ENCODE measurements around the gene ACBD4. TPM values are rescaled to one million over a fixed set of nuclear protein-coding genes. Genes with fewer than 3 reads are reported as not detected.

The ACBD4 gene
- total RNA-seq, 1 experiment from 2014 or later = 1.5 TPM

GRCh38 chr17:45104497-45104896, 31.0 kb upstream of the ACBD4 start:
- DNase-seq (ENCODE audit: low read depth) = no peak

- DNase-seq (ENCODE audit: low read depth) = no peak
Observed at GRCh38 chr17:45104907-45105624, 30.4 kb upstream of the ACBD4 start.

- DNase-seq (ENCODE audit: low read depth) = no peak
Observed at GRCh38 chr17:45106096-45106495, 29.4 kb upstream of the ACBD4 start.

GRCh38 chr17:45106582-45106981, 28.9 kb upstream of the ACBD4 start:
- DNase-seq (ENCODE audit: low read depth) = no peak

GRCh38 chr17:45107293-45108010, 28.0 kb upstream of the ACBD4 start:
- DNase-seq (ENCODE audit: low read depth) = no peak

- no peak for DNase-seq (ENCODE audit: low read depth)
Observed at GRCh38 chr17:45108051-45108450, 27.4 kb upstream of the ACBD4 start.

- peak; percentile 26 for DNase-seq (ENCODE audit: low read depth)
Observed at GRCh38 chr17:45108595-45109521, 26.6 kb upstream of the ACBD4 start.

- DNase-seq (ENCODE audit: low read depth) = no peak
Observed at GRCh38 chr17:45110676-45111611, 24.5 kb upstream of the ACBD4 start.

- no peak for DNase-seq (ENCODE audit: low read depth)
Observed at GRCh38 chr17:45111850-45112249, 23.6 kb upstream of the ACBD4 start.

- DNase-seq (ENCODE audit: low read depth) = no peak
Observed at GRCh38 chr17:45112559-45113423, 22.7 kb upstream of the ACBD4 start.

GRCh38 chr17:45113424-45113754, 22.1 kb upstream of the ACBD4 start:
- DNase-seq (ENCODE audit: low read depth) = no peak

GRCh38 chr17:45114117-45114932, 21.2 kb upstream of the ACBD4 start:
- DNase-seq (ENCODE audit: low read depth) = no peak

GRCh38 chr17:45115015-45115625, 20.4 kb upstream of the ACBD4 start:
- DNase-seq (ENCODE audit: low read depth) = no peak

- DNase-seq (ENCODE audit: low read depth) = no peak
Observed at GRCh38 chr17:45115871-45116270, 19.6 kb upstream of the ACBD4 start.

- no peak for DNase-seq (ENCODE audit: low read depth)
Observed at GRCh38 chr17:45116434-45117016, 19.0 kb upstream of the ACBD4 start.

- DNase-seq (ENCODE audit: low read depth) = no peak
Observed at GRCh38 chr17:45117334-45117733, 18.2 kb upstream of the ACBD4 start.

- no peak for DNase-seq (ENCODE audit: low read depth)
Observed at GRCh38 chr17:45117848-45118646, 17.4 kb upstream of the ACBD4 start.

GRCh38 chr17:45118691-45119090, 16.8 kb upstream of the ACBD4 start:
- no peak for DNase-seq (ENCODE audit: low read depth)

Measured in M059J (cell line).